Type B pancreatic cell (in vitro differentiated cells): Measurements from ENCODE around the gene GNB1L. TPM values are rescaled to one million over a fixed set of nuclear protein-coding genes. Genes with fewer than 3 reads are reported as not detected.

Experiments used
- DNase-seq: peaks from one replicate; pipeline ENCODE4 v3.0.0; 2021; ENCODE audit warnings: mixed read lengths; ENCODE audit not compliant: unreplicated experiment; ENCODE audit errors: extremely low spot score
- H3K27ac Mint-ChIP-seq: 2 replicates; pipeline ENCODE4 v1.8.0; 2021; ENCODE audit warnings: mild to moderate bottlenecking, mixed read lengths
- H3K27me3 Mint-ChIP-seq: 2 replicates; pipeline ENCODE4 v1.8.0; 2021; ENCODE audit warnings: mixed read lengths
- H3K36me3 Mint-ChIP-seq: 2 replicates; pipeline ENCODE4 v1.8.0; 2021; ENCODE audit warnings: mixed read lengths
- H3K4me1 Mint-ChIP-seq: one replicate; pipeline ENCODE4 v1.8.0; 2021; ENCODE audit warnings: mixed read lengths; ENCODE audit not compliant: unreplicated experiment
- H3K4me3 Mint-ChIP-seq: 2 replicates; pipeline ENCODE4 v1.8.0; 2021; ENCODE audit warnings: mild to moderate bottlenecking, mixed read lengths
- H3K9me3 Mint-ChIP-seq: 2 replicates; pipeline ENCODE4 v1.8.0; 2021; ENCODE audit warnings: mixed read lengths
- CTCF ChIP-seq: fragments of 200-600 bp; sonication (generic); conservative IDR thresholded peaks from 2 replicates; pipeline ENCODE4 v1.5.0; 2021; ENCODE audit warnings: antibody characterized with exemption, mild to moderate bottlenecking
- total RNA-seq: library from RNA; stranded (reverse); gene quantifications from 2 replicates; pipeline ENCODE4 v1.2.1, GENCODE V29; 2021; ENCODE audit warnings: low replicate concordance

The GNB1L gene
- total RNA-seq, 1 donor from 2014 or later, result 7.7 TPM

- Mint-ChIP-seq H3K9me3 (no peaks in the 10 kb centered on the region), H3K27ac (peak within 1 kb of the TSS; percentile 55), H3K27me3 (peaks cover 80% of the 10 kb centered on the region), H3K36me3 (peaks cover 4% of the 10 kb centered on the region), H3K4me1 (peaks cover 18% of the 10 kb centered on the region), H3K4me3 (peak within 1 kb of the TSS; percentile 84)
- no peak for TF ChIP-seq CTCF
- DNase-seq, result no peak
These were observed 94.4 kb downstream of the GNB1L start, which contains the start of gene TBX1 for GRCh38 chr22:19760058-19760950. Gene TBX1, plus strand, starts transcription at chr22:19760778. Its CDS starts 66 bp downstream, at chr22:19760844.

GRCh38 chr22:19759427-19760057 lies 95.1 kb downstream of the GNB1L start:
- Mint-ChIP-seq H3K36me3 (no peaks in the 10 kb centered on the region), H3K27ac (peak overlapping the region; percentile 55), H3K4me3 (peak overlapping the region; percentile 82), H3K4me1 (peaks cover 14% of the 10 kb centered on the region), H3K27me3 (peaks cover 80% of the 10 kb centered on the region), H3K9me3 (no peaks in the 10 kb centered on the region)
- no peak for DNase-seq
- no peak for TF ChIP-seq CTCF

GRCh38 chr22:19758896-19759426 lies 95.7 kb downstream of the GNB1L start:
- no peak for DNase-seq

GRCh38 chr22:19757985-19758895 lies 96.4 kb downstream of the GNB1L start:
- no peaks in the 10 kb centered on the region for H3K9me3 Mint-ChIP-seq
- H3K27ac Mint-ChIP-seq, result no peak overlapping the region
- no peaks in the 10 kb centered on the region for H3K36me3 Mint-ChIP-seq
- H3K4me3 Mint-ChIP-seq, result peak overlapping the region; percentile 74
- no peak for TF ChIP-seq CTCF
- peaks cover 14% of the 10 kb centered on the region for H3K4me1 Mint-ChIP-seq
- no peak for DNase-seq
- peaks cover 81% of the 10 kb centered on the region for H3K27me3 Mint-ChIP-seq

More at GRCh38 chr22:19758896-19759426, 95.7 kb downstream of the GNB1L start:
- Mint-ChIP-seq H3K4me3 (no peak overlapping the region), H3K4me1 (peaks cover 14% of the 10 kb centered on the region), H3K27ac (no peak overlapping the region), H3K9me3 (no peaks in the 10 kb centered on the region), H3K27me3 (peaks cover 81% of the 10 kb centered on the region), H3K36me3 (no peaks in the 10 kb centered on the region)
- TF ChIP-seq CTCF, result no peak
